HEK293 (cell line): Measurements from ENCODE around the gene CDR2L.
A peak's percentile ranks its signal among the peaks of the same experiment; 100 is the strongest.

Experiments used
- AEBP2 ChIP-seq: fragments of 450-650 bp; formaldehyde crosslinking; IDR thresholded peaks from 2 replicates; pipeline ENCODE4 v1.5.1; 2016; ENCODE audit warnings: missing biosample characterization, missing genetic modification characterization, borderline replicate concordance
- CTCF ChIP-seq: fragments of 450-650 bp; formaldehyde crosslinking; IDR thresholded peaks from 2 replicates; pipeline ENCODE4 v1.5.1; 2016; ENCODE audit warnings: missing biosample characterization, missing genetic modification characterization
- KLF10 ChIP-seq: fragments of 450-650 bp; IDR thresholded peaks from 2 replicates; pipeline ENCODE4 v1.5.1; 2018; ENCODE audit warnings: missing biosample characterization, mild to moderate bottlenecking, missing genetic modification characterization
- KLF9 ChIP-seq: fragments of 450-650 bp; formaldehyde crosslinking; IDR thresholded peaks from 2 replicates; pipeline ENCODE4 v1.5.1; 2016; ENCODE audit warnings: missing biosample characterization, missing genetic modification characterization, low read depth
- PRDM1 ChIP-seq: fragments of 450-650 bp; formaldehyde crosslinking; IDR thresholded peaks from 2 replicates; pipeline ENCODE4; 2016; ENCODE audit warnings: missing biosample characterization, missing genetic modification characterization
- PRDM4 ChIP-seq: fragments of 450-650 bp; formaldehyde crosslinking; IDR thresholded peaks from 2 replicates; pipeline ENCODE4 v1.5.1; 2017; ENCODE audit warnings: missing biosample characterization, missing genetic modification characterization
- ZBTB26 ChIP-seq: fragments of 450-650 bp; formaldehyde crosslinking; optimal IDR thresholded peaks from 2 replicates; pipeline ENCODE3; 2016; ENCODE audit warnings: missing biosample characterization, mild to moderate bottlenecking, missing genetic modification characterization
- ZBTB7A ChIP-seq: fragments of 450-650 bp; formaldehyde crosslinking; IDR thresholded peaks from 2 replicates; pipeline ENCODE4 v1.5.1; 2016; ENCODE audit warnings: low read depth, missing biosample characterization, missing genetic modification characterization
- ZFHX2 ChIP-seq: fragments of 450-650 bp; formaldehyde crosslinking; conservative IDR thresholded peaks from 2 replicates; pipeline ENCODE4 v1.5.1; 2016; ENCODE audit warnings: missing biosample characterization, missing genetic modification characterization
- ZNF138 ChIP-seq: fragments of 450-650 bp; formaldehyde crosslinking; IDR thresholded peaks from 2 replicates; pipeline ENCODE4 v1.5.1; 2016; ENCODE audit warnings: missing biosample characterization, missing genetic modification characterization, borderline replicate concordance
- ZNF169 ChIP-seq: fragments of 450-650 bp; formaldehyde crosslinking; IDR thresholded peaks from 2 replicates; pipeline ENCODE4 v1.5.1; 2016; ENCODE audit warnings: missing biosample characterization, missing genetic modification characterization
- ZNF175 ChIP-seq: fragments of 450-650 bp; formaldehyde crosslinking; IDR thresholded peaks from 2 replicates; pipeline ENCODE4 v1.5.1; 2016; ENCODE audit warnings: missing biosample characterization, missing genetic modification characterization
- ZNF184 ChIP-seq: fragments of 450-650 bp; IDR thresholded peaks from 2 replicates; pipeline ENCODE4 v1.5.1; 2018; ENCODE audit warnings: missing biosample characterization, mild to moderate bottlenecking, missing genetic modification characterization
- ZNF239 ChIP-seq: fragments of 450-650 bp; formaldehyde crosslinking; IDR thresholded peaks from 2 replicates; pipeline ENCODE4 v1.5.1; 2016; ENCODE audit warnings: missing biosample characterization, missing genetic modification characterization
- ZNF266 ChIP-seq: fragments of 450-650 bp; formaldehyde crosslinking; IDR thresholded peaks from 2 replicates; pipeline ENCODE4 v1.5.1; 2016; ENCODE audit warnings: missing biosample characterization, missing genetic modification characterization, low read depth
- ZNF341 ChIP-seq: fragments of 450-650 bp; formaldehyde crosslinking; IDR thresholded peaks from 2 replicates; pipeline ENCODE4; 2016; ENCODE audit warnings: low read depth, missing biosample characterization, missing genetic modification characterization
- ZNF473 ChIP-seq: fragments of 450-650 bp; formaldehyde crosslinking; IDR thresholded peaks from 2 replicates; pipeline ENCODE4 v1.5.1; 2017; ENCODE audit warnings: missing biosample characterization, missing genetic modification characterization
- ZNF529 ChIP-seq: fragments of 450-650 bp; formaldehyde crosslinking; IDR thresholded peaks from 2 replicates; pipeline ENCODE4 v1.5.1; 2017; ENCODE audit warnings: missing genetic modification characterization, missing biosample characterization; ENCODE audit not compliant: insufficient replicate concordance
- ZNF548 ChIP-seq: fragments of 450-650 bp; formaldehyde crosslinking; IDR thresholded peaks from 2 replicates; pipeline ENCODE4 v1.5.1; 2016; ENCODE audit warnings: missing biosample characterization, missing genetic modification characterization
- ZNF596 ChIP-seq: fragments of 450-650 bp; IDR thresholded peaks from 2 replicates; pipeline ENCODE4 v1.5.0; 2018; ENCODE audit warnings: missing biosample characterization, mild to moderate bottlenecking, missing genetic modification characterization, moderate library complexity
- ZNF610 ChIP-seq: fragments of 450-650 bp; formaldehyde crosslinking; IDR thresholded peaks from 2 replicates; pipeline ENCODE4 v1.5.1; 2016; ENCODE audit warnings: missing biosample characterization, missing genetic modification characterization, borderline replicate concordance
- ZNF623 ChIP-seq: fragments of 450-650 bp; formaldehyde crosslinking; IDR thresholded peaks from 2 replicates; pipeline ENCODE4 v1.5.1; 2016; ENCODE audit warnings: missing biosample characterization, missing genetic modification characterization
- ZNF629 ChIP-seq: fragments of 450-650 bp; formaldehyde crosslinking; IDR thresholded peaks from 2 replicates; pipeline ENCODE4 v1.5.1; 2017; ENCODE audit warnings: missing biosample characterization, missing genetic modification characterization
- ZNF654 ChIP-seq: fragments of 450-650 bp; formaldehyde crosslinking; IDR thresholded peaks from 2 replicates; pipeline ENCODE4 v1.5.1; 2016; ENCODE audit warnings: low read depth, missing biosample characterization, missing genetic modification characterization
- ZNF747 ChIP-seq: fragments of 450-650 bp; formaldehyde crosslinking; IDR thresholded peaks from 2 replicates; pipeline ENCODE4 v1.5.1; 2016; ENCODE audit warnings: missing biosample characterization, missing genetic modification characterization
- ZNF776 ChIP-seq: fragments of 450-650 bp; formaldehyde crosslinking; IDR thresholded peaks from 2 replicates; pipeline ENCODE4 v1.5.0; 2017; ENCODE audit warnings: missing biosample characterization, missing genetic modification characterization, borderline replicate concordance
- ZSCAN30 ChIP-seq: fragments of 450-650 bp; IDR thresholded peaks from 2 replicates; pipeline ENCODE4 v1.5.1; 2018; ENCODE audit warnings: missing biosample characterization, mild to moderate bottlenecking, missing genetic modification characterization, moderate library complexity
- TF ChIP-seq, protein P1 (sequence below): fragments of 450-650 bp; formaldehyde crosslinking; IDR thresholded peaks from 2 replicates; pipeline ENCODE4 v1.5.1; 2016; ENCODE audit warnings: missing biosample characterization, missing genetic modification characterization
- TF ChIP-seq, protein P2 (sequence below): fragments of 450-650 bp; formaldehyde crosslinking; IDR thresholded peaks from 2 replicates; pipeline ENCODE4 v1.5.1; 2017; ENCODE audit warnings: missing biosample characterization, missing genetic modification characterization

The CDR2L gene

GRCh38 chr17:75034236-75034908 is 46.9 kb downstream of the CDR2L start (continued):
- peak; percentile 94 for TF ChIP-seq ZBTB7A (tag by site-specific recombination)
- TF ChIP-seq ZNF529 (tag by site-specific recombination): no peak
- no peak for TF ChIP-seq AEBP2
- TF ChIP-seq KLF9 (tag by site-specific recombination): peak; percentile 57
- TF ChIP-seq ZNF169: no peak; the same call in 1 of the 2 replicates
- TF ChIP-seq ZNF629 (tag by site-specific recombination): 0 out of 2 replicates have a peak, but pooled peaks have one; percentile 9
- no peak for TF ChIP-seq ZNF175
- peak; percentile 52; the same call in 1 of the 2 replicates for TF ChIP-seq PRDM4 (tag by site-specific recombination)
- TF ChIP-seq ZNF548 (tag by site-specific recombination): no peak
- peak; percentile 14; the same call in 1 of the 2 replicates for TF ChIP-seq ZNF239 (tag by site-specific recombination)
- TF ChIP-seq ZSCAN30: peak; percentile 96
- no peak for TF ChIP-seq ZNF266 (tag by site-specific recombination)
- TF ChIP-seq ZNF747 (tag by site-specific recombination): no peak
- TF ChIP-seq ZNF184 (tag by site-specific recombination): no peak; the same call in 1 of the 2 replicates
- peak; percentile 27; the same call in 1 of the 2 replicates for TF ChIP-seq ZNF623 (tag by site-specific recombination)
- no peak for TF ChIP-seq KLF10
- peak; percentile 41 for TF ChIP-seq ZNF596
- TF ChIP-seq ZNF776 (tag by site-specific recombination): no peak
- TF ChIP-seq ZNF473 (tag by site-specific recombination): no peak
- peak; percentile 27 for TF ChIP-seq ZNF610 (tag by site-specific recombination)
- TF ChIP-seq ZBTB26 (tag by site-specific recombination): peak; percentile 67
- TF ChIP-seq PRDM1 (tag by site-specific recombination): no peak
- peak; percentile 32; the same call in 1 of the 2 replicates for TF ChIP-seq ZFHX2 (tag by site-specific recombination)
- TF ChIP-seq, protein P1, sequence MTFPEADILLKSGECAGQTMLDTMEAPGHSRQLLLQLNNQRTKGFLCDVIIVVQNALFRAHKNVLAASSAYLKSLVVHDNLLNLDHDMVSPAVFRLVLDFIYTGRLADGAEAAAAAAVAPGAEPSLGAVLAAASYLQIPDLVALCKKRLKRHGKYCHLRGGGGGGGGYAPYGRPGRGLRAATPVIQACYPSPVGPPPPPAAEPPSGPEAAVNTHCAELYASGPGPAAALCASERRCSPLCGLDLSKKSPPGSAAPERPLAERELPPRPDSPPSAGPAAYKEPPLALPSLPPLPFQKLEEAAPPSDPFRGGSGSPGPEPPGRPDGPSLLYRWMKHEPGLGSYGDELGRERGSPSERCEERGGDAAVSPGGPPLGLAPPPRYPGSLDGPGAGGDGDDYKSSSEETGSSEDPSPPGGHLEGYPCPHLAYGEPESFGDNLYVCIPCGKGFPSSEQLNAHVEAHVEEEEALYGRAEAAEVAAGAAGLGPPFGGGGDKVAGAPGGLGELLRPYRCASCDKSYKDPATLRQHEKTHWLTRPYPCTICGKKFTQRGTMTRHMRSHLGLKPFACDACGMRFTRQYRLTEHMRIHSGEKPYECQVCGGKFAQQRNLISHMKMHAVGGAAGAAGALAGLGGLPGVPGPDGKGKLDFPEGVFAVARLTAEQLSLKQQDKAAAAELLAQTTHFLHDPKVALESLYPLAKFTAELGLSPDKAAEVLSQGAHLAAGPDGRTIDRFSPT (tag by site-specific recombination): peak; percentile 74
- peak; percentile 51 for TF ChIP-seq CTCF (tag by site-specific recombination)
- TF ChIP-seq ZNF341: no peak
- TF ChIP-seq, protein P2, sequence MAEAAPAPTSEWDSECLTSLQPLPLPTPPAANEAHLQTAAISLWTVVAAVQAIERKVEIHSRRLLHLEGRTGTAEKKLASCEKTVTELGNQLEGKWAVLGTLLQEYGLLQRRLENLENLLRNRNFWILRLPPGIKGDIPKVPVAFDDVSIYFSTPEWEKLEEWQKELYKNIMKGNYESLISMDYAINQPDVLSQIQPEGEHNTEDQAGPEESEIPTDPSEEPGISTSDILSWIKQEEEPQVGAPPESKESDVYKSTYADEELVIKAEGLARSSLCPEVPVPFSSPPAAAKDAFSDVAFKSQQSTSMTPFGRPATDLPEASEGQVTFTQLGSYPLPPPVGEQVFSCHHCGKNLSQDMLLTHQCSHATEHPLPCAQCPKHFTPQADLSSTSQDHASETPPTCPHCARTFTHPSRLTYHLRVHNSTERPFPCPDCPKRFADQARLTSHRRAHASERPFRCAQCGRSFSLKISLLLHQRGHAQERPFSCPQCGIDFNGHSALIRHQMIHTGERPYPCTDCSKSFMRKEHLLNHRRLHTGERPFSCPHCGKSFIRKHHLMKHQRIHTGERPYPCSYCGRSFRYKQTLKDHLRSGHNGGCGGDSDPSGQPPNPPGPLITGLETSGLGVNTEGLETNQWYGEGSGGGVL (tag by site-specific recombination): no peak
- no peak for TF ChIP-seq ZNF138
- no peak for TF ChIP-seq ZNF654 (tag by site-specific recombination)
